Transverse colon (tissue), 4 donors: ENCODE data around the gene CHST11.

Experiments used
- POLR2A ChIP-seq: fragments of 450-650 bp; IDR thresholded peaks from one replicate; pipeline ENCODE4 v1.6.1; 2016; ENCODE audit warnings: antibody characterized with exemption, mild to moderate bottlenecking, moderate library complexity
- POLR2AphosphoS5 ChIP-seq, 3 donors: sonication (generic); formaldehyde crosslinking; IDR thresholded peaks; one replicate each; pipeline ENCODE4 v1.6.1; 2016; ENCODE audit warnings: antibody characterized with exemption in 3 of 3
- TF ChIP-seq, protein P1 (sequence below), 5 experiments: fragments of 200-600 bp in 3 of 5; fragments of 450-650 bp in 2 of 5; sonication (generic) in 3 of 5; IDR thresholded peaks; 1 replicate in 2 of 5; 2 replicates in 3 of 5; pipeline ENCODE4 v1.5.1; 2016 to 2017; ENCODE audit warnings: antibody characterized with exemption in 5 of 5, inconsistent platforms in 3 of 5, mild to moderate bottlenecking in 2 of 5, moderate library complexity in 1 of 5

- TF ChIP-seq, protein P1, sequence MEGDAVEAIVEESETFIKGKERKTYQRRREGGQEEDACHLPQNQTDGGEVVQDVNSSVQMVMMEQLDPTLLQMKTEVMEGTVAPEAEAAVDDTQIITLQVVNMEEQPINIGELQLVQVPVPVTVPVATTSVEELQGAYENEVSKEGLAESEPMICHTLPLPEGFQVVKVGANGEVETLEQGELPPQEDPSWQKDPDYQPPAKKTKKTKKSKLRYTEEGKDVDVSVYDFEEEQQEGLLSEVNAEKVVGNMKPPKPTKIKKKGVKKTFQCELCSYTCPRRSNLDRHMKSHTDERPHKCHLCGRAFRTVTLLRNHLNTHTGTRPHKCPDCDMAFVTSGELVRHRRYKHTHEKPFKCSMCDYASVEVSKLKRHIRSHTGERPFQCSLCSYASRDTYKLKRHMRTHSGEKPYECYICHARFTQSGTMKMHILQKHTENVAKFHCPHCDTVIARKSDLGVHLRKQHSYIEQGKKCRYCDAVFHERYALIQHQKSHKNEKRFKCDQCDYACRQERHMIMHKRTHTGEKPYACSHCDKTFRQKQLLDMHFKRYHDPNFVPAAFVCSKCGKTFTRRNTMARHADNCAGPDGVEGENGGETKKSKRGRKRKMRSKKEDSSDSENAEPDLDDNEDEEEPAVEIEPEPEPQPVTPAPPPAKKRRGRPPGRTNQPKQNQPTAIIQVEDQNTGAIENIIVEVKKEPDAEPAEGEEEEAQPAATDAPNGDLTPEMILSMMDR (IDR thresholded peaks at IDR 0.05), result no peak
- TF ChIP-seq POLR2A (no peak), POLR2AphosphoS5 (IDR thresholded peaks at IDR 0.05) (no peak)
These were observed 21.6 kb upstream of the CHST11 start for GRCh38 chr12:104435175-104435574.
